Activated T-cell treated with anti-CD3 and anti-CD28 coated beads, Interleukin-2, amount 50 U/mL, for 48 hours (primary cell): ENCODE measurements around the gene CHST8.

Experiments used
- DNase-seq, 2 experiments: peaks; one replicate each; pipeline ENCODE4 v3.0.0-alpha.2; 2020

The CHST8 gene

DNA sequence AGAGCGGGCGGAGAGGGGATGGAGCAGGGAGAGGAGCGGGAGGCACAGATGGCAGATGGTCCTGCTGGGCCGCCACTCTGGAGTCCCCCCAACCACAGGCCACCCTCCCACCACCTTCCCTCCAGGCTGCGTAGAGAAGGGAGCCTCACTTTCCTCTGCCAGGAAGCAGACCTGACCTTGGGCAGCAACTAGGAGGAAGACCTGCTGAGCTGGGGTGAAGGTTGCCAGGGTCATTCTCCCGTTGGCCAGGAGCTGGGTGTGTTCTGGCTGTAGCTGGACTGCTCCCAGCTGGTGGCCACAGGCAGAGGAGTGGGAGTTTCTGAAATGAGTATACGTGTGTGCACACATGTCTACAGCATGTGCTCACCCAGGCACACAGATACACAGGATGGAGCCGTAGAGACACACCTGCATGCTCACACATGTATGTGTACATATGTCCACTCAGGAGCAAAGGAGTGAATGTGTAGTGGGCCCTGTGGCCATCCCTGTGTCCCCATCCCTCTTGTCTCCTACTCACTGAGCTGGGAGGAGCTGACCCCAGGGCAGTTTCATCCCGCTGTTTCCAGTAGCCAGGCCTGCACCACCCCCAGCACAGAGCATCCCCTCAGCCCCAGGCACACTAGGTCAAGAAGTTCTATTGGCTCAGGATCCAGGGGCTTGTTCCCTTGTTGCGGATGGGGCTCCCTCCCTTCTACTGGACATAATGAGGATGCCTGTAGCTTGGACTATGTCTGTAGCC, 53.0 kb downstream of the CHST8 start:
- DNase-seq = no peak

DNA sequence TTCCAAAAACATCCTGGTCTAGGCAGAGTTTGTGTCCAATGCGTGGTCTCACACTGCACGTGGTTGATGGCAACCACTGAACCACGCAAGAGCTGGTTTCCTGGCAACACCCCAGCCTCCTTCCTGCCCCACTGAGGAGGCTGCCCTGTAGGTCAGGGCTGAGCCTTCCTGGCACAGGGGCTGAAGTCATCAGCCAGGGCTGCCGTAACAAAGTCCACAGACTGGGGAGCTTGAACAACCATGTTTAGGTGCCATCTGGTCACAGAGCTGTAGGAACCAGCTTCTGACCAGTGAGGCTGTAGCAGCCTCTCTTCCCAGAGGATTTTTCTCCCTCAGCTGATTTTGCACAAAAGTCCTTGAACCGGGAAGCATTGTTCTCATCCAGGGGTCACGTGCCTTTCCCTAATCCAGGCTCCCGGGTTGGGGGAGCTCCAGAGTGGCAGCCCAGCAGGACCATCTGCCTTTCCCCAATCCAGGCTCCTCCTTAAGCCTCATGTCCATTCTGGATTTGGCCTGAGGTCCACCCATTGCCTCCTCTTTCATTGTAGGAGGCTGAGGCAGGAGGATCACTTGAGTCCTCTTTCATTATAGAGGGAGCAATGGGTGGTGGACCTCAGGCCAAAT, 53.9 kb downstream of the CHST8 start:
- DNase-seq = no peak

DNA sequence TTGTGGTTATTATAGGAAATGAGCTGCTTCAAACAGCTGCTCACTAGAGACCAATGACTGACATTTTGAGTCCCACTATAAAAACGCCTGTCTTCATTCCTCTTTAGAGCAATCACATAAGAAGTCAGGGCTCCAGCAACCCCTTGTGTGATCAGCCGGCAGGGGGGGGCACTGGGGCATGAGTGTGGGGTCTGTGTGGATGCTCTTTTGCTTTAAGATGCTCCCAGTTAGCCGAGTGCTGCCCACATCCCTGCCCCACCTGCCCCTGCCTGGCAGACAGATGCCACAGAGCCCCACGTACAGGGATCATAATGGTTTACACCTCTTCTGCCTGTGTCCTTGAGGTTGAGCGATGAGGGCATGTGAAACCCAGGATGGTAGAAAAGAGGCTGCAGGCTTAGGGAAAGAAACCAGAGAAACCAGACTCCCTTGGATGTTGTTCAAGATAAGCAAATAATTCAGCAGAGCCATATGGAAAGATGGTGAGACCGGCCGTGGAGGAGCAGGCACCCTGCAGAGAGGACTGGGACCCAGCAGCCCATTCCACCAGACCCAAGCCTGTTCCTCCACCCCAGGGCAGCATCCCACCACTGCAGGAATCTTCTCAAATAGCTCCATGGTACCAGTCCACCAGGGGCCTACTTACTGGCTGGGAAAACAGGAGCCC, 55.4 kb downstream of the CHST8 start:
- DNase-seq = no peak

DNA sequence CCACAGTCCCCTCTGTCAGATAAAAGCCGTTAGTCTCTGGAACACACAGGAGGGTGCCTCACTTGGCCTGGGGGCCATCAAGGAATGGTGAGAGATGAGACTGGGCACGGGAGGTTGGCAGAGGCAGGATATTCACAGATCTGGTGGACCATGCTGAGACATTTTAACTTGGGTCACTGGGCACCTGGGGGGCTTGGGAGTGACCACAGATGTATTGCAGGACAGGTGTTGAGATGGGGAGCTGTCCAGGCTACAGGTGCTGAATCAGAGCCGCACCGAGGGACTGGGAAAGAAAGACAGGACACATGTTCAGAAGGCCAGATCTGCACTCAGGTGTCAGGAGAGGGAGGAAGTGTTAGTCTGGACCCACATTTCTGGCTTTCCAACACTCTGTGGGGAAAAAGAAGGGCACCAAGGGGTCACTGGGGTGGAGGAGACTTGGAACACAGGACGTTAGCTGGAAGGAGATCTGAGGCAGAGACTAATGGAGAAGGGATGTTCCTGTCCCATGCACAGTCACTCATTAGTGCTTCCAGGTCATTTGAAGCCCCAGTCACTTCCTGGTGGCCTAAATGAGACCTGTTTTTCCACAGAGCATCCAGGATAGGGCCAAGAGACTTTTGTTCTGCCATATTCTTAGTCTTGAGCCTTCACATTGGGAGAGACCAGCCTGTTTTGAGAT, 56.1 kb downstream of the CHST8 start:
- DNase-seq = no peak

DNA sequence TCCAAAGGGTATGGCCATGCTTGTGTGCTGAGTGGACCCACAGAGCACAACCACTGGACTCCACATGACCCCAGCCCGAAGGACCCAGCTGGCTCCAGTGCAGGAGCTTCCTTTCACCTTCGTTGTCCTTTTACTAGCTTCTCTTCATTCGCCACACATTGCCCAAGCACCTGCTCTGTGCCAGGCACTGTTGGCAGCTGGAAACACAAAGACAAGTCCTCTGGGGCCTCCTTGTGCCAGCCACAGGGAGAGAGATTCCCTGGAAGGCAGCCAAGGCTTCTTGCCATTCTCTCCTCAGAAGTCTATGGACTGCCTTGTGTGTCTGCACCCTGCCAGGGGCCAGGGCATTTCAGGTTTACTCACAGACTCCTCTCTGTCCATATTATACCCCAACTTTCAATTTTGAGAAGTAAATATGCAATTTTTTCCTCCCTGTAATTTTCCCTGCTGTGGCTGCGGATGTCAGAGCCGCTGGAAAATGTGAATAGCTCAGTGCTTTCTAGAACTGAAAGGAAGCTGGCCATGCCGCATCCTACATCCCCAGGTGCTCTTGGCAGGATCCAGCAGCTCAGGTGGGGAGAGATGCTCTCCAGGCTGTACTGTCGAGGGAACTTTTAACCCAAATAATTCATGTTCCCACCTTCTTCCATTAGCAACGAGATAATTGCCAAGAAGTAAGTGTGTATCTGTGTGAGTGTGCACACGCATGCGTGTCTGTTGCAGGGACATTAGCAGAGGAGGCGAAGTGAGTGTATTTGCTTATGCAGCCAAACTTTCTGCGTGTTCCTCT, 57.2 kb downstream of the CHST8 start:
- DNase-seq = no peak

- DNase-seq = no peak
These were observed 57.9 kb downstream of the CHST8 start for GRCh38 chr19:33679696-33680095.

GRCh38 chr19:33681081-33681680, 59.4 kb downstream of the CHST8 start:
- DNase-seq = no peak

DNA sequence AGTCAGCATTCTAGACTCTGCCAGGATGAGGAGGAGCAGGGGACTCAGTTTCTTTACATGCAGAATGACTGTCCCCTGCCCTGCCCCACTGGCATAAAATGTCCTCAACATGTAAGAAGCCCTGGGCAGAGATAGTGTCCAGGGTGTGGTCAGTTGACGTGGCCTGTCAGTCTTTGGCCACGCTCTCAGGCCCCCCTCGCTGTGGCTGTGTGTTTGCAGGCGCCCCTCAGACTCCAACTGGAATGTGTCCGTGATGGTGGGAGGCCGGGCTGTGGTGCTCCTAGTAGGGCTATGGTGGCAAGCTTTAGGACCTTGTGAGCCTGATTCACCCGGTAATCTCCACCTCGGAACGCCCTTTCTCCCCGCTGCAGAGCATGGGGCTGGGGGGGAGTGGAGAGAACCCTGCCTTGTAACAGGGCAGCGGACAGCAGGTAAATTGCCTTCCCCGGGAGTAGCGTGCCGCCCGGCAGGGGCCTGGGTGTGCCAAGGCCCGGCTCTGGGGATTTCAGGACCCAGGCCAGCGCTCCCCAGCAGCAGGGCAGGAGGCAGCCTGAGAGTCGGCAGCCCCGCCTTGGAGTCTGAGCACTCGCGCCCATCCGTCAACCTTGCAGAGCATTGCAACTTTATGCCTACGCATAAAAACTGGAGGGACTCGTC, 62.3 kb downstream of the CHST8 start:
- DNase-seq = no peak

- DNase-seq = no peak
These were observed 62.9 kb downstream of the CHST8 start for GRCh38 chr19:33684538-33685232.

DNA sequence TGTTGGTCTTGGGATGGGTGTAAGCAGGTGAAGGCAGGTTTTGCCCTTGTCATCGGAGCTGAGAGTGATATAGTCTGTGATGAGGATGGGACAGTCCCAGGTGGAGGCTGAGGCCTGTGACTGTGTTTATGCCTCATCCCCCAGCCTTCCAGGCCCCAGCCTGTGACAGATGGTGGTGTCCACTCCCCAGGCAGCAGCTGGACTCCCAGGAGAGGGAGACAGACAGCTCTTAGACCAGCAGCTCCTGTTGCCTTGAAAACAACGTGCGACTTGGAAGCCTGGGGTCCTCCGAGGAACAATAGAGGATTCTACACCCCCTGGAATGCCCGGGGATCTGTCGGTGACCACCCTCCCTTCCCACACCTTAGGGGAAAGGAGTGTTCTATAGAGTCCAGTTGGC, 63.8 kb downstream of the CHST8 start:
- no peak for DNase-seq

DNA sequence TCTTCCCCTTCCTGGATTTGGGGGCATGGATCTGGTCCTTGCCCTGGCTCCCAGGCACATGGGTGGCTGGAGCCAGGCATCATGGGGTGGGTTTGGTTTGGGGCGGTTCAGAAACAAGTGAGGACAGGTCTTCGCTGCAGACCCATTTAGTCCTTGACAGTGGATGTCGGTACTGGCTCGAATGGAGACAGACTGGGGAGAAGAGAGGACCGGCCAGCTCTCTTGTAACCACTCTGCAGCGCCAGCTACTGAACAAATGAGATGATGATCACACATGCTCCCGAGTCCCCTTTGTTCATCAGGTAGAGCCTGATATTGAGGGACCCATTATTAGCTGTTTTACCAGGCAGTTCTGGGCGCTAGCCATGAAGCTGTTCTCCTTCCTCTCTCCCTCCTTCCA, 64.5 kb downstream of the CHST8 start:
- DNase-seq = no peak

DNA sequence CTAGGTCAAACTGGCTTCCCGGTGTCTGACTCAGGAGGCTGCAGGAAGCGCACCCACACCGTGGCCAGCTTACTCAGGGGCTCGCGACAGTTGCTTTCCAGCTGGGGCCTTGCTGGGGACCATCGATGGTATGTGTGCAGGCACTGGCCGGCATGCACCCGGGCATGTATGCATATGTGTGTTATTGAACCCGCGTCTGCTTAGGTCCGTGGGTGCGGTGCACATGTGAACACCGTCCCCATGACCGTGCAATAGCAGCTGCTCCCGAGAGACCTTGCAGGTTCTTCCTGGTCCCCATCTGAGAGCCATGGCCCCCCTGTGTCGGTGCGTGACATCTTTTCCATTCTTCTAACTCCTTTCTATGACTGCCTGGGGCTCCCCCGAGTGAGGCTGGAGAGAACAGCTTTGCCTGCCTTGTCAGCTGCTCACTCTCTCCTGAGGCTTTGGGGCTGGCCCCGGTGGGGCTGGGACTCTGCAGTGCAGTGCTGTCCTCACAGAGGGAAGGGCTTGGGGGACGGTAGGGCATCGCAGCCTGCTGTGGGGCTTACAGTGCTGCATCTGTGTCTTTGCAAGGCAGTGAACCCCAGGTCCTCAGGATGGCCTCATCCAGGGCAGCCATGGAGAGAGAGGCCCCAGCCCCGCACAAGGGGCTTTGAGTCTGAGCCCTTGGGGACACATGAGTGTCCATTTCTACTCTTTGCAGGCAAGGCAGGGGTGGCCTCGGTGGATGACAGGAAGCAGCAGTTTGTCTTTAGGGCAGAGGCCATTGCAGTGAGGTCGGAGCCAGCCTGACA, 65.1 kb downstream of the CHST8 start:
- no peak for DNase-seq

GRCh38 chr19:33687481-33688170, 65.9 kb downstream of the CHST8 start:
- no peak for DNase-seq

DNA sequence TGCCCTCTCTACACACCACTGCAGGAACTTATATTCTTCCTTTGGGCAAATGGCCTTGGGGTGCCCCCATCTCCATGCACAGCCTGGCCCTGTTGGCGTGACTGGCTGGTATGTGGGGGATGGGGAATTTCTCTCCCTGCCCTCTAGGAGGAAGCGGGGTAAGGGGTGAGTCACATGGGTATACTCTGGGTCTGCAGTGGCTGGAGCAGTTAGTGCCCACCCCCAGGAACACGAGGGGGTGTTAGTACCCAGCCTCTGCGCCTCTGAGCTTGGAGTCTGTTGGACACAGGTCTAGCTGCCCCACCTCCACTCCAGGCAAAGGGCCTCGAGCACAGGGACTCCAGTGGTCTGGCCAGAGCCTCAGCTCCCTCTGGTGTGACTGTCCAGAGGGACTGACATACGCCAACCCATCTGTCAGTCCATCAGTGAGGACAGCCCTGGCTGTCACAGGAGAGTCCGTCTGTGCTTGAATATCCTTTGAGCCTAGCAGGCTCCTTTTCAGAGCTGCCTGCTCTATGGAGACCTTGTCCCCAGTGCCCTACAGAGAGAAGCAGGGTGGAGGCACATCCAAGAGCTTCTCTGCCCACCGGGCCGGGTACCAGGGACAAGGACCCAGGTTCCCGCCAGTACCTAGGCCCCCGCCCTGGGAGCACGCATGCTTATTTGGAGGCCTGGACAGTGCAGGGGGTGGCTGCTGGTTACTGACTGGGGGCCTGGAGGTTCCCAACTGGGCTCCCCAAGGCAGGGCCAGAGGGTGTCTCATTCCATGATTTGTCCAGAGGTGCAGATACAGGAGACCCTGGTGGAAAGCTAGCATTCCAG, 66.6 kb downstream of the CHST8 start:
- no peak for DNase-seq

DNA sequence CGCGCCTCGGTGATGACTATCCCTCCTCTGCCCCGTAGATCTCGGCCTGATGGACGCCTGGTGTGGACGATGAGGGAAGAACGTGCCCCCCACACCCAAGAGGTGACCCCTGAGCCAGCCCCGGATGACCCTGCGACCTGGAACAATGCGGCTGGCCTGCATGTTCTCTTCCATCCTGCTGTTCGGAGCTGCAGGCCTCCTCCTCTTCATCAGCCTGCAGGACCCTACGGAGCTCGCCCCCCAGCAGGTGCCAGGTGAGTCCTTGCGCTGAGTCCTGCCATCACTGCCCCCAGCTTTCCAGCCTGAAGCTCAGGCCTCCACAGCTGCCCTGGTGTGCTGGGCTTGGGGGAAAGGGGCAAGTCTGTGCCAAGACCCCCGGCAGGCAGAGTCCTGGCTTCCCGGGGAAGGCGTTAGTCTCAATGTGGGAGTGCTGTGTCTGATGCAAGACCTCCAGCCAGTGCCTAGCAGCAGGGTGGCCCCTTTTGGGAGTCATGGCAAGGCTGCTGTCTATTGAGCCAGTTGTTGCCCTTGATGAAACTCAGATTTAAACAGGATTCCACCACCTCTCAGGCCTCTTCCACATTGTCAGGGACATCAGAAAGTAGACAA, 67.5 kb downstream of the CHST8 start:
- DNase-seq = no peak

- no peak for DNase-seq
These were observed 68.1 kb downstream of the CHST8 start for GRCh38 chr19:33689868-33690267.

GRCh38 chr19:33690378-33691029, 68.8 kb downstream of the CHST8 start:
- DNase-seq = no peak

DNA sequence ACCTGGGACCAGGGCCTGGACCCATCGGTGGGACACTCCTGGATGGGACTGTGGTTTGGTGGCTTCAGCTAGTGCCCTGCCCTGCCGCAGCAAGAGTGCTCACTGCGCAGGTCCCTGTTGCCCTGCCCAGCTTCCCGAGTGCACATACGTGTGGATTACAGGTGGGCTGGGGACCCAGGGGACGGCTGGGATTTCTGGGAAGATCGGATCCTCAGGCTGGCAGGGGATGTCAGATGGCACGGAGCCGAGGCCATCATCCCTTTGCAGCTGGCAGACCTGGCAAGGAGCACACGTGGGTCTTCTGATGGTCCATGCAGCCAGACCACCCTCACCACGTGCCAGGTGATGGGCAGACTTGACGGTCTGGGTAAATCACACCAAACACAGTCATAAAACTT, 69.3 kb downstream of the CHST8 start:
- DNase-seq = no peak
